A549 (cell line): Measurements from ENCODE around the gene LLGL2.

Experiments used
- CEBPB ChIP-seq, 2 experiments: fragments of >200 bp in 1 of 2; sonication (Bioruptor Twin) in 1 of 2; formaldehyde crosslinking in 1 of 2; IDR thresholded peaks; 2 replicates each; pipeline ENCODE4 v1.6.1; 2012 to 2016
- CTCF ChIP-seq: fragments of >200 bp; sonication (Bioruptor Twin); formaldehyde crosslinking; IDR thresholded peaks from 3 replicates; pipeline ENCODE4 v1.5.1; 2016
- EHF ChIP-seq: fragments of 250-450 bp; sonication (Bioruptor Pico); IDR thresholded peaks from 2 replicates; pipeline ENCODE4 v1.5.0; 2020; ENCODE audit warnings: mild to moderate bottlenecking
- ELK1 ChIP-seq: fragments of 150-350 bp; IDR thresholded peaks from 2 replicates; pipeline ENCODE4 v1.6.1; 2014; ENCODE audit warnings: low read depth, mild to moderate bottlenecking, low read length
- GATA3 ChIP-seq: IDR thresholded peaks from 2 replicates; pipeline ENCODE4 v1.6.1; 2012; ENCODE audit warnings: borderline replicate concordance
- HMGXB4 ChIP-seq: fragments of 250-450 bp; sonication (Bioruptor Pico); IDR thresholded peaks from 2 replicates; pipeline ENCODE4 v1.5.0; 2021; ENCODE audit warnings: mild to moderate bottlenecking, moderate library complexity, borderline replicate concordance
- JUN ChIP-seq, 2 experiments: fragments of >200 bp; sonication (Bioruptor Twin); formaldehyde crosslinking; IDR thresholded peaks; 2 replicates in 1 of 2; 3 replicates in 1 of 2; pipeline ENCODE4 v1.6.1; 2016 to 2017
- KDM1A ChIP-seq: fragments of 200-600 bp; sonication (generic); IDR thresholded peaks from 2 replicates; pipeline ENCODE4 v1.6.1; 2016; ENCODE audit warnings: low read depth, mild to moderate bottlenecking
- MAFK ChIP-seq: fragments of 450-650 bp; IDR thresholded peaks from 2 replicates; pipeline ENCODE4 v1.6.1; 2014; ENCODE audit not compliant: partially characterized antibody
- MAX ChIP-seq: IDR thresholded peaks from 2 replicates; pipeline ENCODE4 v1.6.1; 2012
- PHF8 ChIP-seq: fragments of 200-600 bp; sonication (generic); IDR thresholded peaks from 2 replicates; pipeline ENCODE4 v1.6.1; 2016; ENCODE audit warnings: low read depth, mild to moderate bottlenecking, antibody characterized with exemption, moderate library complexity, borderline replicate concordance
- POLR2A ChIP-seq: IDR thresholded peaks from 2 replicates; pipeline ENCODE4 v1.6.1; 2012; ENCODE audit warnings: mild to moderate bottlenecking, low read length
- SREBF2 ChIP-seq: fragments of 450-650 bp; IDR thresholded peaks from 2 replicates; pipeline ENCODE4 v1.6.1; 2014; ENCODE audit warnings: mild to moderate bottlenecking, moderate library complexity
- TFCP2L1 ChIP-seq: fragments of 250-450 bp; sonication (Bioruptor Pico); IDR thresholded peaks from 2 replicates; pipeline ENCODE4 v1.5.0; 2021; ENCODE audit warnings: mild to moderate bottlenecking

- TF ChIP-seq GATA3 (no peak), SREBF2 (no peak), CTCF (no peak), EHF (CRISPR knock-in tag) (no peak), CEBPB (IDR thresholded peaks at IDR 0.05) (no peak), ELK1 (no peak), JUN (IDR thresholded peaks at IDR 0.05) (no peak), MAX (no peak), MAFK (no peak), HMGXB4 (CRISPR knock-in tag) (no peak), PHF8 (no peak), KDM1A (no peak), POLR2A (no peak), TFCP2L1 (CRISPR knock-in tag) (no peak)
These were observed 96.6 kb downstream of the LLGL2 start for GRCh38 chr17:75622076-75622475.
